PC-9 (cell line): Measurements from ENCODE around the gene OAT. TPM values are rescaled to one million over a fixed set of nuclear protein-coding genes. Genes with fewer than 3 reads are reported as not detected.

ENCODE experiments used
- BruUV-seq: library from RNA; stranded (reverse); fragments of 400-500 nt; replicated peaks from 2 replicates; lab custom pipeline; 2021; lab: Mats Ljungman, UMichigan
- CTCF ChIA-PET: fragments of 300-600 bp; sonication (Branson Sonifier 250); formaldehyde crosslinking; loops from one replicate; lab custom pipeline; 2022; ENCODE audit warnings: antibody characterized with exemption; lab: Charles Lee
- POLR2A ChIA-PET: fragments of 300-600 bp; sonication (Branson Sonifier 250); formaldehyde crosslinking; loops from one replicate; lab custom pipeline; 2022; ENCODE audit warnings: antibody characterized with exemption; ENCODE audit not compliant: unreplicated experiment; lab: Charles Lee
- DNase-seq, 2 experiments: peaks; one replicate each; pipeline versions ENCODE4 v3.0.0 to v3.0.0-alpha.2; 2015 to 2022; ENCODE audit warnings: mixed read lengths in 1 of 2
- H2AFZ ChIP-seq: fragments of 200-600 bp; sonication (generic); 2 replicates; pipeline ENCODE4 v1.8.1; 2017; ENCODE audit warnings: antibody characterized with exemption
- H3F3A ChIP-seq: fragments of 200-600 bp; sonication (generic); 2 replicates; pipeline ENCODE4 v1.8.1; 2017; ENCODE audit warnings: antibody characterized with exemption, mild to moderate bottlenecking, low read depth; ENCODE audit not compliant: insufficient read depth
- H3K27ac ChIP-seq: fragments of 200-600 bp; sonication (generic); 2 replicates; pipeline ENCODE4 v1.6.1; 2016; ENCODE audit warnings: mixed run types
- H3K27me3 ChIP-seq: fragments of 200-600 bp; sonication (generic); 2 replicates; pipeline ENCODE4 v1.6.1; 2016; ENCODE audit warnings: low read depth, mixed run types; ENCODE audit not compliant: insufficient read depth
- H3K36me3 ChIP-seq: fragments of 200-600 bp; sonication (generic); 2 replicates; pipeline ENCODE4 v1.6.1; 2016; ENCODE audit warnings: low read depth, mixed run types
- H3K4me1 ChIP-seq: fragments of 200-600 bp; sonication (generic); replicated peaks from 2 replicates; pipeline ENCODE4 v1.6.1; 2016; ENCODE audit warnings: mixed run types; ENCODE audit not compliant: insufficient read depth
- H3K4me2 ChIP-seq: fragments of 200-600 bp; sonication (generic); 2 replicates; pipeline ENCODE4 v1.6.1; 2017; ENCODE audit warnings: mixed run types
- H3K4me3 ChIP-seq: fragments of 200-600 bp; sonication (generic); 2 replicates; pipeline ENCODE4 v1.6.1; 2016; ENCODE audit warnings: mixed run types
- H3K79me2 ChIP-seq: fragments of 200-600 bp; sonication (generic); 2 replicates; pipeline ENCODE4 v1.6.1; 2017; ENCODE audit warnings: low read depth, mixed run types
- H3K9me2 ChIP-seq: fragments of 200-600 bp; sonication (generic); 2 replicates; pipeline ENCODE4 v1.8.1; 2017; ENCODE audit warnings: mild to moderate bottlenecking; ENCODE audit not compliant: insufficient read depth
- H3K9me3 ChIP-seq: fragments of 200-600 bp; sonication (generic); 2 replicates; pipeline ENCODE4 v1.8.1; 2016; ENCODE audit warnings: low read depth; ENCODE audit not compliant: insufficient read depth
- H4K20me1 ChIP-seq: fragments of 200-600 bp; sonication (generic); 2 replicates; pipeline ENCODE4 v1.8.1; 2017; ENCODE audit not compliant: insufficient read depth
- CTCF ChIP-seq: fragments of 200-600 bp; sonication (generic); conservative IDR thresholded peaks from 2 replicates; pipeline ENCODE4 v1.6.1; 2017; ENCODE audit warnings: mixed run types, antibody characterized with exemption, mild to moderate bottlenecking, moderate library complexity
- EZH2 ChIP-seq: fragments of 200-600 bp; sonication (generic); IDR thresholded peaks from 2 replicates; pipeline ENCODE4 v1.8.0; 2017; ENCODE audit warnings: antibody characterized with exemption, low read depth
- intact Hi-C: fragments of 100-400 bp; cut with micrococcal nuclease; formaldehyde crosslinking; loops from one replicate; pipeline ENCODE4 v1.10.0; 2022; ENCODE audit not compliant: unreplicated experiment
- total RNA-seq: library from RNA; stranded (reverse); gene quantifications from 2 replicates; pipeline ENCODE4 v1.2.3, GENCODE V29; 2021

Gene OAT
- total RNA-seq, 1 experiment from 2014 or later = 130 TPM

GRCh38 chr10:124455441-124455840, 36.7 kb upstream of the OAT start:
- Histone ChIP-seq H3K27me3 (no peaks in the 10 kb centered on the region), H4K20me1 (no peaks in the 10 kb centered on the region), H3K9me2 (no peaks in the 10 kb centered on the region), H3K9me3 (no peaks in the 10 kb centered on the region), H3K4me2 (no peak overlapping the region), H3F3A (peaks cover 19% of the 10 kb centered on the region), H3K79me2 (no peaks in the 10 kb centered on the region), H2AFZ (no peak overlapping the region), H3K36me3 (no peaks in the 10 kb centered on the region), H3K4me3 (no peak overlapping the region), H3K27ac (no peak overlapping the region), H3K4me1 (peaks cover 39% of the 10 kb centered on the region)
- POLR2A ChIA-PET = no interaction called here
- BruUV-seq = no TSS peak
- DNase-seq = no peak
- TF ChIP-seq CTCF (no peak), EZH2 (no peak)
- CTCF ChIA-PET = interaction anchor here (0.6 kb wide), 1 partner anchor 190 kb away, joined by 3 read pairs; no protein-coding TSS in a partner anchor
- intact Hi-C loops = no loop called here

DNA sequence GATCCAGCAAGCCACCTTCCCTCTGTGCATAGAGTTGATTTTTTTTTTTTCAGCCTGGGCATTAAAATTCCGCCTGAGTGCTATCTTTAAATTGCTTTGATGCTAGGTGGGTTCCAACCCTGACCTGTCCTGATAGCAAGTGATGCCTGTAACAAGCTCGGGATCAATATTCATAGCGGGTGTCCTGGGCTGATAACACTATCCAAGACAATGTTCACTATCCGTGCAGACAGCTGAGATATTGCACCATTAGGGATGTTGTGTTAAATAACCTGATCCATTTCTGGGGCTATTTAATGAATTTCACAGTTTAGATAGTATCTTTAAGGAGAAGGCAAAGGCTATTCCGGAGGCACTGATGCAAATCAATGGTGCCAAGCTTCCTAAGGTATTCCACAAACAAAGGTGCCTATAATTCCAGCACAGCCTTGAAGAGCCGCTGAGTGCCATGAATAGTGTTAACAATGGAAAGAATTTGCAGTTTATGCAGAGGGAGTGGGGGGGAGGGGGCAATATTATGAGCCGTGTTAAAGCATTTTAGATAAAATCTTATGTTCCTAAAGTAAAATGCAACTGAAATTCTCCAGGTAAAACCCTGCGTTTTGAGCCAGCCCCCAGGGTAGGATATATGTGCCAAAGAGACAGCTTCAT, 35.4 kb upstream of the OAT start:
- CTCF ChIA-PET = interaction anchor here (0.6 kb wide), 2 partner anchors 14 to 359 kb away, joined by 3 read pairs; no protein-coding TSS in a partner anchor
- no peaks in the 10 kb centered on the region for H4K20me1 ChIP-seq
- H3K9me2 ChIP-seq = no peaks in the 10 kb centered on the region
- no peaks in the 10 kb centered on the region for H3K27me3 ChIP-seq
- no peaks in the 10 kb centered on the region for H3K36me3 ChIP-seq
- no peak for TF ChIP-seq CTCF
- no peak for TF ChIP-seq EZH2
- H3K4me2 ChIP-seq = no peak overlapping the region
- H3K79me2 ChIP-seq = 0 out of 2 replicates have a peak, but pooled peaks cover under 1% of the 10 kb centered on the region
- DNase-seq = no peak
- H3K4me3 ChIP-seq = no peak overlapping the region
- BruUV-seq = no TSS peak
- no peak overlapping the region for H3K27ac ChIP-seq
- intact Hi-C loops = no loop called here
- no peaks in the 10 kb centered on the region for H3K9me3 ChIP-seq
- peaks cover 28% of the 10 kb centered on the region for H3K4me1 ChIP-seq
- POLR2A ChIA-PET = no interaction called here
- H2AFZ ChIP-seq = no peak overlapping the region
- H3F3A ChIP-seq = peaks cover 10% of the 10 kb centered on the region

DNA sequence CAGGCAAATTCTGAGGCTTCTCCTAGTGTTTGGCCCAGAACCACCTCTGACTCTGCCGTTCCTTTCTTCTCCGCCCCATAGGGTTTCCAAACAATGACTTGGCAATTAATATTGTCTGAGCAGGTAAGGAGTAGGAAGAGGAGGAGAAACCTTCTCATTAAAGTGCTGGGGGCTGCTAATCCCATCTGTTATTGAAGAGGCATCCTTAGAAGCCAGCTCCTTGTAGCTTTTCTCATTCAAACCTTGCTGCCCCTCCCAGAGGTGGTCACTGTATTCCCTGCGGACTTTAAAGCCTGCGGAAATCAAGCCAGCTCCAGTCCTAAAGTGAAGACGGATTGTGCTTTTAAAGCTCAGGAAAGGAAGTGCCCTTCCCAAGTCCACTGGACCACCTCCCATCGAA, 32.6 kb upstream of the OAT start:
- POLR2A ChIA-PET = no interaction called here
- CTCF ChIA-PET = no interaction called here

More for the DNA sequence above, 32.6 kb upstream of the OAT start:
- Histone ChIP-seq H3K9me3 (no peaks in the 10 kb centered on the region), H3K9me2 (no peaks in the 10 kb centered on the region), H3K36me3 (no peaks in the 10 kb centered on the region), H3K79me2 (peaks cover 12% of the 10 kb centered on the region; the same call in 1 of the 2 replicates), H3K27ac (no peak overlapping the region), H2AFZ (peak overlapping the region; percentile 55; the same call in 1 of the 2 replicates), H3K27me3 (no peaks in the 10 kb centered on the region), H4K20me1 (no peaks in the 10 kb centered on the region), H3K4me1 (peaks cover 13% of the 10 kb centered on the region; the same call in 1 of the 2 replicates), H3K4me3 (no peak overlapping the region), H3K4me2 (peak overlapping the region; percentile 62), H3F3A (no peaks in the 10 kb centered on the region)
- BruUV-seq = TSS peak; percentile 70
- no peak for DNase-seq
- no peak for TF ChIP-seq CTCF
- TF ChIP-seq EZH2 = no peak
- intact Hi-C loops = no loop called here
